ENCODE measurements around the gene ITPR1.

GRCh38 chr3:4665197-4665596, 172.0 kb downstream of the ITPR1 start:
- TF ChIP-seq CTCF (IDR thresholded peaks at IDR 0.05; ENCODE audit: poor library complexity, severe bottlenecking): no peak
- TF ChIP-seq EP300 (conservative IDR thresholded peaks at IDR 0.05; ENCODE audit: poor library complexity, severe bottlenecking): no peak
- no peak for TF ChIP-seq RAD21 (conservative IDR thresholded peaks at IDR 0.05)
- no peak for TF ChIP-seq POLR2AphosphoS5 (IDR thresholded peaks at IDR 0.05)
- TF ChIP-seq MXI1 (conservative IDR thresholded peaks at IDR 0.05; ENCODE audit: poor library complexity, severe bottlenecking): no peak

All from neural cell (in vitro differentiated cells).